ENCODE results near the gene ADAMTS2.

Gene ADAMTS2

DNA sequence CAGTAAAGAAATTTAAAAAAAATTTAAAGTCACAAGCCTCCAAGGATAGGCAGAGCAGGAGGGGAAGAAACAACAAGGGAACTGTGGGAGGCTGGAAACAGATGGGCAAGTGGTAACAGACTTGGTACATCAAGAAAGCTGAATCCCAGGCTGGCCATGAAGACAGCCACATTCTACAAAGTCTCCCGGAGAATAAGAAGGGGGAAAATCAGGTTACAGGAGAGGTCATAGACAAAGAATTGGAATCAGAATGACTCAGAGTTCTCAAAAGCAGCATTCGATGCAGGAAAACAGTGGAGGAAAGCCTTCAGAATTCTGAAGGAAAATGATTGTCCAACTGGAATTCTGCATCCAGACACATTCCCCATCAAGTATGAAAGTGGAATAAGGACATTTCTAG, 129.7 kb downstream of the ADAMTS2 start:
- Histone ChIP-seq H3K9me3 (ENCODE audit: control insufficient read depth, insufficient read depth, low read length) (no peaks in the 10 kb centered on the region), H3K4me3 (ENCODE audit: low read depth, low read length) (no peak overlapping the region), H3K36me3 (ENCODE audit: control insufficient read depth, insufficient read depth, low read length) (no peaks in the 10 kb centered on the region), H3K27me3 (ENCODE audit: control insufficient read depth, insufficient read depth, low read length) (no peaks in the 10 kb centered on the region), H3K4me1 (ENCODE audit: control insufficient read depth, insufficient read depth, low read length) (no peaks in the 10 kb centered on the region), H3K9ac (ENCODE audit: low read depth, low read length) (no peak overlapping the region)

DNA sequence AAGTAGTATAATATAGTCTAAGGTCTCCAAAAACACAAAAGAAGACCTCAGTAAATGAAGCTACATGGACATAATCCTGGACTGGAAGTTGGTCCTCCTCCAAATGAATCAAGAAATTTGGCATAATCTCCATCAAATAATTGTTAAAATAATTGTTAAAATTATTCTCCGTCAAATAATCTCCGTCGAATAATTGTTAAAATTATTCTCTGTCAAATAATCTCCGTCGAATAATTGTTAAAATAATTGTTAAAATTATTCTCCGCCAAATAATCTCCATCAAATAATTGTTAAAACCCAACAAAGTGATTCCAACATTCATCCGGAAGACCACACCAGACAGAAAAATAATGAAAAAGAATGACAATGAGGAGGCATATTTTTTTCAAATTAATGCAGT, 130.6 kb downstream of the ADAMTS2 start:
- Histone ChIP-seq H3K4me1 (ENCODE audit: control insufficient read depth, insufficient read depth, low read length) (no peaks in the 10 kb centered on the region), H3K9ac (ENCODE audit: low read depth, low read length) (no peak overlapping the region), H3K36me3 (ENCODE audit: control insufficient read depth, insufficient read depth, low read length) (no peaks in the 10 kb centered on the region), H3K4me3 (ENCODE audit: low read depth, low read length) (no peak overlapping the region), H3K9me3 (ENCODE audit: control insufficient read depth, insufficient read depth, low read length) (no peaks in the 10 kb centered on the region), H3K27me3 (ENCODE audit: control insufficient read depth, insufficient read depth, low read length) (no peaks in the 10 kb centered on the region)

DNA sequence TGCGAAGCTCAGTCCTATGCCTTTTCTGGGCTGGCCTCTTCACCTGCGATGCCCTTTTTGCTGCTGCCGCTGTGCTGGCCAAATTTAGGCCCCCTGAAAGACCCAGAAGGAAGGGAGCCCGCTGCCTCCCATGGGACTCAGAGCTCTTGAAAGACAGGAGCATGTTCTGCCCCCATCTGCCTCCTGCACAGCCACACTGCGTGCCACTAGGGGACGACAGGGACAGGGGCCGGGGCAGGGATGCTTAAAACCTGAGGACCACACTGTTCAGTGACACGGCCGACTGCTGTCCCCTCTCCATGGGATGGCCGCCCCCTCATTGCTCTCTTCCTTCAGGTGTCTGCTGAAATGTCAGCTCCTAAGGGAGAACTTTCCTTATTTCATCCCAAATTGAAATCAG, 132.4 kb downstream of the ADAMTS2 start:
- H3K4me1 ChIP-seq (ENCODE audit: control insufficient read depth, insufficient read depth, low read length): no peaks in the 10 kb centered on the region
- no peaks in the 10 kb centered on the region for H3K27me3 ChIP-seq (ENCODE audit: control insufficient read depth, insufficient read depth, low read length)
- H3K9me3 ChIP-seq (ENCODE audit: control insufficient read depth, insufficient read depth, low read length): no peaks in the 10 kb centered on the region
- no peaks in the 10 kb centered on the region for H3K36me3 ChIP-seq (ENCODE audit: control insufficient read depth, insufficient read depth, low read length)
- no peak overlapping the region for H3K9ac ChIP-seq (ENCODE audit: low read depth, low read length)
- H3K4me3 ChIP-seq (ENCODE audit: low read depth, low read length): no peak overlapping the region

DNA sequence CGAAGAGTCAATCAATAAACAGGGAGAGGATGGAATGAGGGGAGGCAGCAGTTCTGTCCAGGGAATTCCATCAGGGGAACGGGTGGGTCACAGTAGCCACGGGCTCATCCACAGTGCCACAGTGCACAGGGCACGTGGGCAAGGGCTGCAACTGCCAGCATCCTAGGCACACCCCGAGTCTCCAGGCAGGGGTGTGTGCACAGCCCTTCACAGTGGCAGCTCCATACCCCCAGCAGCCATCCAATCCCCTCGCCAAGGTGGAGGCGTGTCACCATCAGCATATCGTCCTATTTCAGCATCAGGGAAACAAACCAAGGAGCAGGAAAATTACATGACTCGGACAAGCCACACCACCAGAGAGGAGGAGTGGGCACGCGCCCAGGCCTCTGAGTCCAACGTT, 133.6 kb downstream of the ADAMTS2 start:
- Histone ChIP-seq H3K27me3 (ENCODE audit: control insufficient read depth, insufficient read depth, low read length) (no peaks in the 10 kb centered on the region), H3K36me3 (ENCODE audit: control insufficient read depth, insufficient read depth, low read length) (no peaks in the 10 kb centered on the region)

DNA sequence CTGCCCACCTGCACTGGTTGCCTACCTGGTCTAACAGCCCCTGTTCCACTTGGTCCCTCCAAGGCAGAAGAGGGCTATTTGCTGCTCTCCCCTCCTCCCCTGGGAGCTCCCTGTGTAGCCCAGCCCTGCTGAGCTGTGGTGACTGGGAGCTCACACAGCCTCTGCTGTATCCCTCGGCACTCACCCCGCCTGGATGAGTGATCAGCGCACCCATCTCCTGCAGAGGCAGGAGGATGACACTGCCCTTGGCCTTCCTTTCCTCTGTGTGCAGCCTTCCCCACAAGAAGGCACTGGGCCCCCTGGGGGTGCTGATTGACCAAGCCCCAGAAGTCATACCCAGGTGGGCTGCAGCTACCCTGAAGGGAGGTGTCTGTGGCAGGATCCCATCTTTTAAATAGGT, 134.2 kb downstream of the ADAMTS2 start:
- no peaks in the 10 kb centered on the region for H3K27me3 ChIP-seq (ENCODE audit: control insufficient read depth, insufficient read depth, low read length)
- no peaks in the 10 kb centered on the region for H3K36me3 ChIP-seq (ENCODE audit: control insufficient read depth, insufficient read depth, low read length)
- H3K9me3 ChIP-seq (ENCODE audit: control insufficient read depth, insufficient read depth, low read length): no peaks in the 10 kb centered on the region
- no peak overlapping the region for H3K4me3 ChIP-seq (ENCODE audit: low read depth, low read length)
- no peaks in the 10 kb centered on the region for H3K4me1 ChIP-seq (ENCODE audit: control insufficient read depth, insufficient read depth, low read length)
- no peak overlapping the region for H3K9ac ChIP-seq (ENCODE audit: low read depth, low read length)

More for the DNA sequence above, 133.6 kb downstream of the ADAMTS2 start:
- H3K4me1 ChIP-seq (ENCODE audit: control insufficient read depth, insufficient read depth, low read length): no peaks in the 10 kb centered on the region
- no peak overlapping the region for H3K9ac ChIP-seq (ENCODE audit: low read depth, low read length)
- H3K4me3 ChIP-seq (ENCODE audit: low read depth, low read length): no peak overlapping the region
- no peaks in the 10 kb centered on the region for H3K9me3 ChIP-seq (ENCODE audit: control insufficient read depth, insufficient read depth, low read length)

DNA sequence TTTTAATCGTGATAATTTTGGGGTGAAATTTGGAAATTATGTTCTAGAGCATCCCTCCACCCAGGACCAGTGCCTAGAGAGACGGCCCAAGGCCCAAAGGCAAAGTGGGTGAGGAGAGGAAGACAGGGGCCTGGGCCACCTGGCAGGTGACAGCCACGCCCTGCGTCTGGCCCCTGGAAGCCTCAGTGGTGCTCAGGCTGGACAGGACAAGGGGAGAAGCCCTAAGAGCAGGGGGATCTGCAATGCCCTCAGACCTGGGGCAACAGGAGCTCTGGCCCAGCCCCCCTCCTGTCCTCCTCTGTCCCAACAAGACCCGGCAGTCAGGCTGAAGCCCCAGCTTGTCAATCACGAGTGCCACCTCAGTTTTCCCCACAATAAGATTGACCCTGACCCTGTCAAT, 134.8 kb downstream of the ADAMTS2 start:
- Histone ChIP-seq H3K9ac (ENCODE audit: low read depth, low read length) (no peak overlapping the region), H3K36me3 (ENCODE audit: control insufficient read depth, insufficient read depth, low read length) (no peaks in the 10 kb centered on the region), H3K27me3 (ENCODE audit: control insufficient read depth, insufficient read depth, low read length) (no peaks in the 10 kb centered on the region), H3K9me3 (ENCODE audit: control insufficient read depth, insufficient read depth, low read length) (no peaks in the 10 kb centered on the region), H3K4me3 (ENCODE audit: low read depth, low read length) (no peak overlapping the region), H3K4me1 (ENCODE audit: control insufficient read depth, insufficient read depth, low read length) (no peaks in the 10 kb centered on the region)

DNA sequence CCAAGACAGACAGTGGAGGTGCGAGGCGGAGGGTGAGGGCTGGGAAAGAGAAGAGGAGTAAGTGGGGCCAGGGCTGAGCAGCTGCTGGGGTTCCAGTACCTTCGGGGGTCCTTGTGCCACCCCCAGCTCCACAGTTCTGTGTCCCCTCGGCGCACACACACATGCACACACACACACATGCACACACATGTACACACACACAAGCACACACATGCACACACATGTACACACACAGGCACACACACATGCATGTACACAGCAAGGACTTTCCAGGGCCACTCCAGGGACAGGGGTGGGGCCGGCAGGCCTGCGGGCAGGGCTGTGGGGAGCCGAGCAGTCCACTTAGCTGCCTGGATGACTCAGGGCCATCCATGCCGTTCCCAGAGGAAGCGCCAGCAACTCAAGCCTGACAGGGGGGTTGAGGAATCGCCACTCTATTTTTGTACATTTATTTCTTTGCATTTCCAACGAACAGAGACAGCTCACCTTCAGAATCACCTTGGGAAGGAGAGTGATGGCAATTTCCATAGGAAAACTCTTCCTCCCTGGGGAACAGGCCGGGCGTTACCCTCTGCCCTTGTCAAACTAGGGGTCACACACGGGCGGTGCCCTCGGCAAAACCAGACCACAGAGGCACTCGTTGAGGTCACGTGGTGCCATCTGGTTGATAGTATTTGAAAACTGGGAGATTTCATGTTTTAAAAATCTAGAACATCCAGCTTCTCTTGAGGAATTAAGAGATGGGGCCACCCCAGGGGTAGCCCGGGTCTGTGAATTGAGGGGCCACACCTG, 135.7 kb downstream of the ADAMTS2 start:
- H3K27me3 ChIP-seq (ENCODE audit: control insufficient read depth, insufficient read depth, low read length): no peaks in the 10 kb centered on the region
- no peaks in the 10 kb centered on the region for H3K36me3 ChIP-seq (ENCODE audit: control insufficient read depth, insufficient read depth, low read length)
- no peak overlapping the region for H3K4me3 ChIP-seq (ENCODE audit: low read depth, low read length)
- no peaks in the 10 kb centered on the region for H3K4me1 ChIP-seq (ENCODE audit: control insufficient read depth, insufficient read depth, low read length)
- H3K9me3 ChIP-seq (ENCODE audit: control insufficient read depth, insufficient read depth, low read length): no peaks in the 10 kb centered on the region
- H3K9ac ChIP-seq (ENCODE audit: low read depth, low read length): no peak overlapping the region

DNA sequence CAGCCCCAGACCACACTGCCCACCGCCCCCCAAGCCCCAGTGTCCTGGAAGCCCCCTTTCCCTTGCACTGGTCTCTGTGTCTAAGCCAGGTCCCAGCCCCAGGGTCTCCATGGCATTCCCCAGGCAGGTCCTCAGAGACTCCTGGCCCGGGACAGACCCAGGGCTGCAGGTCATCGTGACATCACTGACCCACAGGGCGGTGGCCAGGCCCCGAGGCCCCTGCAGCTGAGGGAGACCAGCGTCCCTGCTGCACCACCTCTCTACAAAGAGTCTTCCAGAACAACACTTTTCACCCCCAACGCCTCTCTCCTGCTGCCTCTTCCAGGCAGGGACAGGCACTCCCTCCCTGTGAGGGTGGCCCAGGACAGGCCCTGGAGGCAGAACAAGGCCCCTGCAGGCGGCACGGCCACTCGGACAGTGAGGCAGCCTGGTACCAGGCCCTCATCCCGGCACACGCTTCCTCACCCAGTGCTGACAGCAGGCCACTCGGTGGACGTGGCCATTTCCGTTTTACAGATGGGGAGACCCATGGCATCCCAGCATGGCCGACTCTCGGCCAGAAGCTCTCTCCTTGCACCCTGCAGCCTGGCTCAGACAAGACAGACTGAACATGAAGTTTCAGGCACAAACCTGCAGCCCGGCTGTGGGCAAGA, 136.4 kb downstream of the ADAMTS2 start:
- Histone ChIP-seq H3K4me1 (ENCODE audit: control insufficient read depth, insufficient read depth, low read length) (no peaks in the 10 kb centered on the region), H3K27me3 (ENCODE audit: control insufficient read depth, insufficient read depth, low read length) (no peaks in the 10 kb centered on the region), H3K9ac (ENCODE audit: low read depth, low read length) (no peak overlapping the region), H3K36me3 (ENCODE audit: control insufficient read depth, insufficient read depth, low read length) (no peaks in the 10 kb centered on the region), H3K9me3 (ENCODE audit: control insufficient read depth, insufficient read depth, low read length) (no peaks in the 10 kb centered on the region), H3K4me3 (ENCODE audit: low read depth, low read length) (no peak overlapping the region)

DNA sequence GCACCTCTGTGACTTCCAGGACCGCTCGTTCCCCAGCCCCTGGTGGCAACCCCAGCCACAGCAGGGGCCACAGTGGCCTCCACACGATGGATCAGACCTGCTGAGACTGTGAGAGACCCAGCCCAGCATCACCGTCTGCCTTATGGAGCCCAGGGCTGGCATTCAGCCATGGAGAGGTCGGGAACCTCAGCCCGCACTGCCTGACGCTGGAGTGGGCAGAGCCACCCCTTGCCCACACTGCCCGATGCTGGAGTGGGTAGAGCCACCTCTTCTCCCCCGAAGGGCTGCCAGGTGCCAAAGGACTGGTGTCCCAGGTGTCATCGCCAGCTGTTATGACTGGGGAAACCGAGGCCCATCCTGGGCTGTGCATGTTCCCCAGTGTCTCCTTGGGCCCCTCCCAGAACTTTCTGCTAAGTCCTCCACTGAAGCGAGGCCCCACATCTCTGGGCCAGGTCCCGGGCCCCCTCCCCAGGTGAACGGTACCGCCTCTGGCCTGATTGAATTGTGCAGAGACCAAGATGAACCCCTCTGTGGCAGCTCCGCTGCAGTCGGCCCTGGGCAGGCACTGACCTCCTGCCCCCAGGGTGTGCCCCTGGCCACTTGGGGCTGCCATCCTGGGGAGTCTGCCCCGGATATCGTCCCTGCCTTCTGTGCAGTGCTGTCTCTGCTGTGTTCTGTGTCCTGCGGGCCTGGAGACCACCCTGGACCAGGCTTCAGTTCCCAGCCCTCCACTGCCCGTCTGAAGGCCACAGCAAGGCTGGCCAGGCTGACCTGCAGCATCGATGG, 137.1 kb downstream of the ADAMTS2 start:
- Histone ChIP-seq H3K9me3 (ENCODE audit: control insufficient read depth, insufficient read depth, low read length) (no peaks in the 10 kb centered on the region), H3K36me3 (ENCODE audit: control insufficient read depth, insufficient read depth, low read length) (no peaks in the 10 kb centered on the region), H3K4me1 (ENCODE audit: control insufficient read depth, insufficient read depth, low read length) (no peaks in the 10 kb centered on the region), H3K9ac (ENCODE audit: low read depth, low read length) (no peak overlapping the region), H3K4me3 (ENCODE audit: low read depth, low read length) (no peak overlapping the region), H3K27me3 (ENCODE audit: control insufficient read depth, insufficient read depth, low read length) (no peaks in the 10 kb centered on the region)

DNA sequence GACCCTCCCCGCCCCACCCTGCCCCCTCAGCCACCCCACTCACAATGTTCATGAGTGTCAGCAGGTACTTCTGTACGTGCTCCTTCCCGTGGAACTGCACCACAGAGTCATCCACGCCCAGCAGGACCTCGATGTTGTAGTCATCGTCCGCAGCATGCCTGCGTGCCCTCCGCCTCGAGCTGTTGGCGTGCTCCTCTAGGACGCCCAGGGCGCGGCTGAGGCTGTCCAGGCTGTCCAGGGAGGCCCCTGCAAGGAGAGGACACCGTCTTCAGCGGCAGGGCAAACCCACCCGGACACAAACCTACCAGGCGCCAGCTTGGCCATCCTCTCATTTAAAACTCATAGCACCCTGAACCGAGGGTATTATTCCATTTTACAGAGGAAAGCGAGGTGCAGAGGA, 137.8 kb downstream of the ADAMTS2 start:
- Histone ChIP-seq H3K9me3 (ENCODE audit: control insufficient read depth, insufficient read depth, low read length) (no peaks in the 10 kb centered on the region), H3K4me3 (ENCODE audit: low read depth, low read length) (no peak overlapping the region), H3K4me1 (ENCODE audit: control insufficient read depth, insufficient read depth, low read length) (no peaks in the 10 kb centered on the region), H3K9ac (ENCODE audit: low read depth, low read length) (no peak overlapping the region), H3K36me3 (ENCODE audit: control insufficient read depth, insufficient read depth, low read length) (no peaks in the 10 kb centered on the region), H3K27me3 (ENCODE audit: control insufficient read depth, insufficient read depth, low read length) (no peaks in the 10 kb centered on the region)

DNA sequence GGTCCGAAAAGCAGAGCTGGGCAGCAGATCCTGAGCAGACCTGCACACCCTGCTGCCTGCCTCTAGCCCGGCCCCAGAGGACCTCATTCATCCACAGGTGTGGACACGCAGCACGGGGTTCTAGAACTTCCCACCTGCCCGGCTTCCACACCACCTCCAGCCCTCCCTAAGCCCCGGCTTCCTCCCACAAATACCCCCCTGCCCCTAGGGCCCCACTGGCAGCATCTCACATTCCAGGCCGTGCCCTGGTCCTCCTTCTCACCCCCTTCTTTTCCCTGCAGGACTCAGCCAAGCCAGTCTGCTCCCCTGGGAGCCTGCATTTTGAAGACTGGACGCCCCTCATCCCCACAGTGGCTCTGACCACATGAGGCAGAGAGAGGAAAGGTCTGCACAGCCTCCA, 138.9 kb downstream of the ADAMTS2 start:
- Histone ChIP-seq H3K4me1 (ENCODE audit: control insufficient read depth, insufficient read depth, low read length) (no peaks in the 10 kb centered on the region), H3K27me3 (ENCODE audit: control insufficient read depth, insufficient read depth, low read length) (no peaks in the 10 kb centered on the region), H3K9me3 (ENCODE audit: control insufficient read depth, insufficient read depth, low read length) (no peaks in the 10 kb centered on the region), H3K9ac (ENCODE audit: low read depth, low read length) (no peak overlapping the region), H3K4me3 (ENCODE audit: low read depth, low read length) (no peak overlapping the region), H3K36me3 (ENCODE audit: control insufficient read depth, insufficient read depth, low read length) (no peaks in the 10 kb centered on the region)

DNA sequence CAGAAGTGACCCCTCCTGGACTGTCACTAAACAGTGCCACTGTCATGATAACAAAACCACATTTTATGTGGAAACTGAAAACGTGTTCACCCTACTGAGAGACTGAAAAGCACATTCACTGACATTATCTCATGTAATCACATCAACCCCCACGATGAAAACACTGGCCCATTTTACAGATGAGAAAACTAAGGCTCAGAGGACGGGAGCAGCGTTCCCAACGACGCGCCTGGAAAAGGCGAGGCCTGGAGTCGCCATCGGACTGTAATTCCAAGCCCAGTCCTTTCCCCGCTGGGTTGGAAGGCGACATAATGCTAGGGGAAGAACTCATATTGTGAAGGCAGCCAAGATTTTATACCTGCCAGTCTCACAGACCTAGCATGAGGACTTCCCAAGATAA, 140.0 kb downstream of the ADAMTS2 start:
- Histone ChIP-seq H3K9ac (ENCODE audit: low read depth, low read length) (no peak overlapping the region), H3K36me3 (ENCODE audit: control insufficient read depth, insufficient read depth, low read length) (no peaks in the 10 kb centered on the region), H3K4me1 (ENCODE audit: control insufficient read depth, insufficient read depth, low read length) (no peaks in the 10 kb centered on the region), H3K27me3 (ENCODE audit: control insufficient read depth, insufficient read depth, low read length) (no peaks in the 10 kb centered on the region), H3K4me3 (ENCODE audit: low read depth, low read length) (no peak overlapping the region), H3K9me3 (ENCODE audit: control insufficient read depth, insufficient read depth, low read length) (no peaks in the 10 kb centered on the region)
